Measurements from ENCODE around the gene P2RY13.

P2RY13 gene

DNA sequence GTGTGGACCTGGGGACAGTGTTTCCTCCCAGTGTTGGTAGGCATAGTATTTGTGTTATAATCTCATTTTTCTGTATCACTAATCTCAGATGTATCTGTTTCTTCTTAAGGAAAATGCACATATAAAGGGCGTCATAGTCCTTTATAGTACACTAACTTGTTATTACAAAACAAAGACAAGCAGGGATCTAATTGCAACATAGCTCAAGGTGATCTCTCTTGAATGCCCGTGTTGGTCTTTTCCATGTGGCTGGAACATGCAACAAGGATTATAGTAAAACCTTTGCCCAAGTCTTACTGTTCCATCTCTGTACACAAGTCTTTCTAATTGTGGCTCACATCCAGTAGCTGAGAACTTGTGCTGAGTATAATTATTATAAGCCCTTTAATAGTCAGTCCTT is 9.2 kb downstream of the P2RY13 start:
- DNase-seq (ENCODE audit: low read depth in 2 of 2), result no peak

- peak in 1 of 2 experiments; percentile 51 for DNase-seq (ENCODE audit: low read depth in 2 of 2)
These were observed 9.7 kb downstream of the P2RY13 start for GRCh38 chr3:151319628-151320027.

DNA sequence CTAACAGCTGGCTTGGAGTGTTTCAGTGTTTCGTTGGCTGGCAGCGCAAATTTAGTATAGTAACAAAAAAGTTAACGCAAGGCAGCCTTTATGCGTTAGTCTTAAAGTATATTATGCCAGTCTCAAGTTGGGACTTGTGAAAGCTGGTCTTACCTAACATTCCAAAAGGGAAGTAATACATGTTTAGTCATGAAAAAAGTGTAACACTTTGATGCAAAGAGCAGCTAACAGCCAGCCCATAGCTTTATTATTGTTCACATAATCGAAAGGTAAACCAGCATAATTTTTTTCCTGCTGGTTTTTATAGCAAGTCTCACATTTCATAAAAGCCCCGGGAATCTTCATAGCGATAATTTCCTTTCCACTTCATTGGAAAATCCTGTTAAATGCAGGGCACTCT is 10.4 kb downstream of the P2RY13 start:
- no peak for DNase-seq (ENCODE audit: low read depth in 2 of 2)

DNA sequence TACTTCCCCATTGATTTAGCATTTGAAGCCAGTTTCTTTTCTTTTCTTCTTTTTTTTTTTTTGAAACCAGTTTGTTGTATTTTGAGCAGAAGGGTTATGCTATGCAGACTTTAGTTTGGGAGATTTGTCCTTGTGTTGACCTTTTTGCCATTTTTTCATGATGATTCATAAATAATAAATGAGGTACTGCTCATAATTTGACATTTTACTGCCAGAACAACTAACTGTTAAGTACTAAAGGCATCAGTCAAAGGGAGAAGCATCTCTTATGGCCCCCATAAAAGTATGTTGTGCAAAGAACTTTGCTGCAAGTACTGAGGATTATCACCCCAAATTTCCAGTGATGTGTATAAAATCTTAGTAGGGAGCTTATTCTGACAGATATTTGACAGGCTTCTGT is 11.0 kb downstream of the P2RY13 start:
- peak in 1 of 2 experiments; percentile 51 for DNase-seq (ENCODE audit: low read depth in 2 of 2)

- DNase-seq (ENCODE audit: low read depth in 2 of 2), result no peak
These were observed 12.9 kb downstream of the P2RY13 start, which contains the start of gene GPR87 for GRCh38 chr3:151316267-151316991. Gene GPR87 (minus strand): TSS chr3:151316820. CDS start chr3:151300100, 16,720 bp downstream.

GRCh38 chr3:151315846-151316245 is 13.5 kb downstream of the P2RY13 start:
- no peak for DNase-seq (ENCODE audit: low read depth in 2 of 2)

DNA sequence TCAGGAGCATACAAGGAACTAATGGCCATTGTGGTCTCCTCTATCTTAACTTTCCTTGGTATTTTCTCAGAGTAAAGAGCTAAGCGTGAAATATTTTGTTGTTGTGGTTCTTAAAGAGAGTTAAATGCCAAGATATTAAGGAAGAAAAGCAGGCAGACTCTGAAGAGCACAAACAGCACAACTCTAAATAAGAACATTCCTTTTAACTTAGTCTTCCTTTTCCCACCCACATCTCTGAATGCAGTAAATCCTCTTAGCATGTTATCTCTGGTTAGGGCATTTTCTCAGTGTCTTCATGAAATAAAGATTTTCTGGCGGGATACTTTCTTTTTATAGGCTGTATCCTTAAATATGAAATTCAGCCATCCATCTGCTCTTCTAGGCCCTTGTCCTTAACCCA is 14.2 kb downstream of the P2RY13 start:
- DNase-seq (ENCODE audit: low read depth in 2 of 2), result no peak

- DNase-seq (ENCODE audit: low read depth in 2 of 2), result no peak
These were observed 14.8 kb downstream of the P2RY13 start for GRCh38 chr3:151314593-151314992.

DNA sequence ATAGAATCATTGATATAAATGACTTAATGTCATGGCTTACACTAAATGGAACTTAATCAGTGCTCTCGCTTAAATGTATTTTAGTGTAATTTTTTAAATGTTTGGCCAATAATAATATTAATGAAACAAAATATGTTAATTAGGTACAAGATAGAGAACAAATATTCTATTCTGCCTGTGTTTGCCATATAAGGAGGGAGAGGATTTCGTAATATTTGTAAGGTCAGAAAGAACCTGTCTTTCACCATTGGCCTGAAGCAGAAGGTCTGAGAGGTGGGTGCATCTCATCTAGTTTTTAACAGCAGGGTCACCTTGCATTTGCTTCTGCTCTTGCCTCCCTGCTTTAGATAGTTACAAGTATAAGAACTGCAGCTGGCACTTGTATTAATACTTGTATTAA is 15.2 kb downstream of the P2RY13 start:
- no peak for DNase-seq (ENCODE audit: low read depth in 2 of 2)

- DNase-seq (ENCODE audit: low read depth in 2 of 2), result no peak
These were observed 16.4 kb downstream of the P2RY13 start for GRCh38 chr3:151312972-151313371.

DNA sequence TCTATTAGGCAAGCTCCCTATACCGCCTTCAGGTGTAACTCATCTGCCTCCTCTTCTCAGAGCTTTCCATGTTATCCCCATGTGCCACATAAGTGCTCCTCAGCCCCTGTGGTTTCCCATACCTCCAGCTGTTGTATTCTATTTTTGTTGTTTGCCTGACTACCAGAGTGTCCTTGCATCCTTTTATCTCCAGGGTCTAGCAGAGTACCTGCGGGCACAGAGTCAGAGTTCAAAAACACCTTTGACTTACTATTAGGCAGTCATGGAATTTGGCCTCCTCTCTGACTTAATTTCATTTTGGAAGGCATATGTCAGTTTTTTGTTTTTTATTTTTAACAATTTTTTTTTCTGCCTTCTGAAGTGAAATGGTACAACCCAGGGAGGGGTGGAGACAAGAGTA is 19.8 kb downstream of the P2RY13 start:
- no peak for DNase-seq (ENCODE audit: low read depth in 2 of 2)

GRCh38 chr3:151307583-151308488 is 21.5 kb downstream of the P2RY13 start:
- no peak for DNase-seq (ENCODE audit: low read depth in 2 of 2)

- no peak for DNase-seq (ENCODE audit: low read depth in 2 of 2)
These were observed 22.2 kb downstream of the P2RY13 start for GRCh38 chr3:151307131-151307530.

GRCh38 chr3:151306168-151306810 is 23.1 kb downstream of the P2RY13 start:
- DNase-seq (ENCODE audit: low read depth in 2 of 2), result no peak

DNA sequence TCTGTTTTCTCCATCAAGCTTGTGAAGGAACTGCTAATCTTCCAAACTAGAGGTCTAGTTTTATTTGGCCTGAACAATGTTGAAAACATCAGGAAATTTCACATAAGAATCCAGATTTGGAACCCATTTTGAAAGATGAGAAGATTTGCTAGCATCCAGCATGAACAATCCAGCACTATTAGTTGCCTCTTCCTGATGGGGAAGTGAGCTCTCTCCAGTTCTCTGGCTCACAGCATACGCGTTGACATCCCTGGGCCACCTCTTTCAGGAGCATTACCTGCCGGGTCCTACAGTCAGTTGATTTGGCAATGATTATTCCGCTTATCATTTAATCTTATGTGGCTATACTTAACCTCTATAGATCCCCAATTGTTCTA is 23.6 kb downstream of the P2RY13 start:
- DNase-seq (ENCODE audit: low read depth in 2 of 2), result no peak

- peak; percentile 96 to 97 for DNase-seq (ENCODE audit: low read depth in 2 of 2)
These were observed 24.1 kb downstream of the P2RY13 start for GRCh38 chr3:151305060-151305774.

DNA sequence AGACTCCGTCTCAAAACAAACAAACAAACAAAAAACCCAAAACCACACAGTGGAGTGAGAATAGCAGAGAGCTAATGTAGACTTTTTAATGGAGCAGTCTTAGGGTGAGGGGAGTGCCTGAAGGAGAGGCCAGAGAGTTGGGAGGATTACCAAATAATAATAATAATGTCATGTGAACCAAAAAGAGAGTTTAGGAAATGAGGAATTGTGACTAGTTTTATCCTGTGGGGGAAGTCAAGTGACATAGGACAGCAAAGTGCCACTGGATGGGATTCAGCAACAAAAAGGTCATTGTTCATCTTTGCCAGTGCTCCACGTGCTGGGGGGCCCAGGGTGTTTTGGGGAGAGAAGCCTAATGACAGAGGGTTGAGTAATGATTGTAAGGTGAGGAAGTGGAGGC is 25.6 kb downstream of the P2RY13 start:
- DNase-seq (ENCODE audit: low read depth in 2 of 2), result no peak

DNA sequence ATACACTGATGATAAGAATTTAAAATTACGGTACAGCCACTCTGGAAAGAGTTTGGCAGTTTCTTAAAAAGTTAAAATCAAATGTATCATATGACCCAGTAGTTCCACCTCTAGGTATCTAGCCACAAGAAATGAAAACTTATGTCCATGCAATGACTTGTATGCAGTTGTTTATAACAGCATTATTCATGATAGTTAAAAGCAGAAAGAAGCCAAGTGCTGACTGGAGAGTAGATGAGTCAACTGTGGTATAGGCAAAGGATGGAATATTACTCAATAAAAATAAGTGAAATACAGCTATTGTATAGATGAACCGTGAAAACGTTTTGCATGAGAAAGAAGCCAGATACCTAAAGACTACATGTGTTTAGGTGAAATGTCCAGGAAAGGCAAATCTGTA is 27.6 kb downstream of the P2RY13 start:
- peak; percentile 50 to 52 for DNase-seq (ENCODE audit: low read depth in 2 of 2)

- DNase-seq (ENCODE audit: low read depth in 2 of 2), result no peak
These were observed 28.8 kb downstream of the P2RY13 start for GRCh38 chr3:151300539-151300938.

GRCh38 chr3:151299006-151299405 is 30.3 kb downstream of the P2RY13 start:
- DNase-seq (ENCODE audit: low read depth in 2 of 2), result no peak

DNA sequence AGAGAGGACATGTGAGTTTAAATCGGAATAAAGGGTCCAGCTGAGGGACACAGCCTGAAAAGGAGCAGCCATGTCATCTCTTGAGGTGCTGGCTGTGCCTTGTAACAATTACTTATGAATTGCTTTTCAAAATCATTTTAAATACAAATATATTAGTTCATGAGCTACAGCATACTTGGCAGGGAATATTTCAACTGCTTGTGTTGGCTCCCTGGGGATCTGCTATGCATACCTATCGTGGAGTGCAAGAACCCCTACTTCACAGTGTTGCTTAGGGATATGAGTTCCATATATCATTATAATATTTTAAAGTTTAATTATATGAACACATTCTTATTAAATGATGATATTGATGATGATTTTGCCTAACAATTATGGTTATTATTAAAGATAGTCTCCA is 31.9 kb downstream of the P2RY13 start:
- DNase-seq (ENCODE audit: low read depth in 2 of 2), result no peak

DNA sequence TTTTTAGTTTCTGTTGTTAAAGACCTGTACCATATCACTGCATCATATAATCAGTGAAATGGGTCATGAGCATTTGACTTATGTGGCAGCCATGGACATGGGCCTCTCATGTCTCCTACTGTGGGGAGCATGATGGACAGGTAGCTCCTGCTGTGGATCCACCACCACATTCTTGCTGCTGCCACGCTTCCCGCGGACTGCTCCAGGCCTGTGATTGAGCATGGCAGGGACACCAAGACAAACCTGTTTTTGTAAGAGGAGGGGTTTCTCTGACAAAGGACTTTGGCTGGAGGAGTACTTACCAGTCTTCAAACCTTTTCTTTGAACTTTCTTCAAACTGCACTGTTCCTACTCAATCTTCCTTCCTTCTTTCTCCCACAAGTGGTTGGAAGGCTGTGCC is 33.1 kb downstream of the P2RY13 start:
- DNase-seq (ENCODE audit: low read depth in 2 of 2), result no peak

Data from fibroblast of skin of left biceps (primary cell).